CD8-positive, alpha-beta memory T cell (primary cell): ENCODE data around the gene LMOD1. TPM values are rescaled to one million over a fixed set of nuclear protein-coding genes. Genes with fewer than 3 reads are reported as not detected.

Experiments
- CTCF ChIA-PET: fragments of 350-600 bp; sonication (Branson Sonifier 250); formaldehyde crosslinking; loops from one replicate; lab custom pipeline; 2021; ENCODE audit warnings: antibody characterized with exemption; lab: Charles Lee
- POLR2A ChIA-PET: fragments of 350-600 bp; sonication (Branson Sonifier 250); formaldehyde crosslinking; loops from one replicate; lab custom pipeline; 2021; ENCODE audit warnings: antibody characterized with exemption; lab: Charles Lee
- DNase-seq, 5 donors: peaks; one replicate each; pipeline versions ENCODE4 v3.0.0 to v3.0.0-alpha.2; 2020 to 2022; ENCODE audit warnings: mixed read lengths in 1 of 5
- H3K27ac ChIP-seq: one replicate; pipeline ENCODE4 v1.7.0; 2013; ENCODE audit warnings: low read depth, mild to moderate bottlenecking, low read length, moderate library complexity
- H3K27me3 ChIP-seq: 2 replicates; pipeline ENCODE4 v1.7.0; 2013; ENCODE audit warnings: low read length, mild to moderate bottlenecking; ENCODE audit not compliant: insufficient read depth, poor library complexity, severe bottlenecking
- H3K36me3 ChIP-seq: 2 replicates; pipeline ENCODE4 v1.7.0; 2013; ENCODE audit warnings: mild to moderate bottlenecking, low read length, moderate library complexity; ENCODE audit not compliant: insufficient read depth
- H3K4me1 ChIP-seq: 2 replicates; pipeline ENCODE4 v1.7.0; 2013; ENCODE audit warnings: mild to moderate bottlenecking, low read length, moderate library complexity; ENCODE audit not compliant: insufficient read depth
- H3K4me3 ChIP-seq: 2 replicates; pipeline ENCODE4 v1.7.0; 2013; ENCODE audit warnings: mild to moderate bottlenecking, low read length
- H3K9me3 ChIP-seq: 2 replicates; pipeline ENCODE4 v1.7.0; 2013; ENCODE audit warnings: mild to moderate bottlenecking, low read length
- H3K27ac Mint-ChIP-seq, 8 donors: one replicate each; pipeline ENCODE4 v1.8.0; 2020 to 2021; ENCODE audit warnings: mixed read lengths in 8 of 8, mild to moderate bottlenecking in 6 of 8, inconsistent platforms in 3 of 8, moderate library complexity in 3 of 8
- H3K27me3 Mint-ChIP-seq, 2 donors: one replicate each; pipeline ENCODE4 v1.8.0; 2020 to 2021; ENCODE audit warnings: mixed read lengths in 2 of 2, mild to moderate bottlenecking in 1 of 2, moderate library complexity in 1 of 2
- H3K36me3 Mint-ChIP-seq, 3 donors: one replicate each; pipeline ENCODE4 v1.8.0; 2020 to 2021; ENCODE audit warnings: mixed read lengths in 3 of 3, inconsistent platforms in 1 of 3, mild to moderate bottlenecking in 1 of 3
- H3K4me1 Mint-ChIP-seq, 3 donors: one replicate each; pipeline ENCODE4 v1.8.0; 2020 to 2021; ENCODE audit warnings: mixed read lengths in 3 of 3, inconsistent platforms in 1 of 3, mild to moderate bottlenecking in 1 of 3
- H3K4me3 Mint-ChIP-seq, 7 donors: one replicate each; pipeline ENCODE4 v1.8.0; 2020 to 2021; ENCODE audit warnings: mixed read lengths in 7 of 7, mild to moderate bottlenecking in 6 of 7, moderate library complexity in 4 of 7, inconsistent platforms in 2 of 7
- H3K9me3 Mint-ChIP-seq, 5 donors: one replicate each; pipeline ENCODE4 v1.8.0; 2020 to 2022; ENCODE audit warnings: mixed read lengths in 5 of 5, mild to moderate bottlenecking in 3 of 5, moderate library complexity in 2 of 5, inconsistent platforms in 1 of 5
- polyA plus RNA-seq: library from polyadenylated mRNA; unstranded; fragments of 300-500 nt; fragmentation: Illumina TruSeq; gene quantifications from one replicate; pipeline ENCODE4 v1.2.3, GENCODE V29; 2021
- total RNA-seq, 2 experiments: library from RNA; stranded (reverse); gene quantifications; one replicate each; pipeline ENCODE4 v1.2.3, GENCODE V29; 2021

The LMOD1 gene
- total and polyA plus RNA-seq, 3 experiments from 2014 or later = not detected

- Histone ChIP-seq H3K27me3 (peaks cover 33% of the 10 kb centered on the region), H3K9me3 (no peaks in the 10 kb centered on the region), H3K4me1 (peaks cover 9% of the 10 kb centered on the region), H3K27ac (no peak within 1 kb of the TSS), H3K36me3 (no peaks in the 10 kb centered on the region), H3K4me3 (peak within 1 kb of the TSS; percentile 39)
- H3K36me3 Mint-ChIP-seq = peaks cover 0 to 7% (median 0%) of the 10 kb centered on the region in 3 donors
- H3K9me3 Mint-ChIP-seq = no peaks in the 10 kb centered on the region
- POLR2A ChIA-PET = no interaction called here
- DNase-seq = no peak
- H3K4me1 Mint-ChIP-seq = peaks cover 4 to 9% (median 4%) of the 10 kb centered on the region in 3 donors
- H3K27me3 Mint-ChIP-seq = peaks cover 42 to 54% of the 10 kb centered on the region in 2 donors
- CTCF ChIA-PET = interaction anchor here (1.7 kb wide), 1 partner anchor 10 kb away, joined by 5 read pairs; no protein-coding TSS in a partner anchor
- H3K4me3 Mint-ChIP-seq = peak within 1 kb of the TSS; percentile 46 to 80 (median 76)
- peak within 1 kb of the TSS in 1 of 8 donors; percentile 70 for H3K27ac Mint-ChIP-seq
Measured at GRCh38 chr1:201888282-201889089, 57.9 kb downstream of the LMOD1 start, which contains the start of gene SHISA4. SHISA4 (plus strand) TSS chr1:201888898; CDS start chr1:201888995, 97 bp downstream.

GRCh38 chr1:201887116-201887866 lies 59.1 kb downstream of the LMOD1 start:
- no peak for DNase-seq
- ChIA-PET POLR2A (no interaction called here), CTCF (interaction anchor here (1.2 to 1.8 kb wide), 3 partner anchors 8 to 12 kb away, joined by 3 to 14 read pairs (median 4); no protein-coding TSS in a partner anchor)
- H3K27ac Mint-ChIP-seq = no peak overlapping the region
- H3K36me3 Mint-ChIP-seq = peaks cover 0 to 7% (median 0%) of the 10 kb centered on the region in 3 donors
- no peaks in the 10 kb centered on the region for H3K9me3 ChIP-seq
- peaks cover 33 to 45% of the 10 kb centered on the region in 2 donors for H3K27me3 Mint-ChIP-seq
- no peak overlapping the region for H3K4me3 ChIP-seq
- no peaks in the 10 kb centered on the region for H3K9me3 Mint-ChIP-seq
- peaks cover 9% of the 10 kb centered on the region for H3K4me1 ChIP-seq
- peaks cover 31% of the 10 kb centered on the region for H3K27me3 ChIP-seq
- no peaks in the 10 kb centered on the region for H3K36me3 ChIP-seq
- no peak overlapping the region for H3K27ac ChIP-seq
- H3K4me1 Mint-ChIP-seq = peaks cover 4 to 9% (median 4%) of the 10 kb centered on the region in 3 donors
- H3K4me3 Mint-ChIP-seq = peak overlapping the region in 6 of 7 donors; percentile 28 to 75 (median 43)

- no peak overlapping the region for H3K4me3 ChIP-seq
- ChIA-PET POLR2A (no interaction called here), CTCF (interaction anchor here (1.2 to 1.8 kb wide), 3 partner anchors 7 to 13 kb away, joined by 3 to 14 read pairs (median 4); no protein-coding TSS in a partner anchor)
- peaks cover 0 to 7% (median 0%) of the 10 kb centered on the region in 3 donors for H3K36me3 Mint-ChIP-seq
- peaks cover 9% of the 10 kb centered on the region for H3K4me1 ChIP-seq
- peak overlapping the region in 1 of 7 donors; percentile 35 for H3K4me3 Mint-ChIP-seq
- H3K27me3 ChIP-seq = peaks cover 23% of the 10 kb centered on the region
- H3K9me3 ChIP-seq = no peaks in the 10 kb centered on the region
- H3K9me3 Mint-ChIP-seq = no peaks in the 10 kb centered on the region
- H3K4me1 Mint-ChIP-seq = peaks cover 4 to 9% (median 4%) of the 10 kb centered on the region in 3 donors
- H3K27me3 Mint-ChIP-seq = peaks cover 28 to 35% of the 10 kb centered on the region in 2 donors
- no peak for DNase-seq
- no peak overlapping the region for H3K27ac Mint-ChIP-seq
- no peaks in the 10 kb centered on the region for H3K36me3 ChIP-seq
- H3K27ac ChIP-seq = no peak overlapping the region
Measured at GRCh38 chr1:201886103-201886885, 60.1 kb downstream of the LMOD1 start.

GRCh38 chr1:201885531-201886075 lies 60.7 kb downstream of the LMOD1 start:
- Mint-ChIP-seq H3K4me3 (peak overlapping the region in 1 of 7 donors; percentile 10), H3K27me3 (peaks cover 25 to 28% of the 10 kb centered on the region in 2 donors), H3K4me1 (peaks cover 4 to 9% (median 4%) of the 10 kb centered on the region in 3 donors), H3K36me3 (peaks cover 0 to 5% (median 0%) of the 10 kb centered on the region in 3 donors), H3K27ac (no peak overlapping the region), H3K9me3 (no peaks in the 10 kb centered on the region)
- H3K36me3 ChIP-seq = no peaks in the 10 kb centered on the region
- no peak overlapping the region for H3K4me3 ChIP-seq
- CTCF ChIA-PET = interaction anchor here (1.8 to 6.0 kb wide), 2 partner anchors 9 to 10 kb away, joined by 14 to 45 read pairs; no protein-coding TSS in a partner anchor
- H3K27ac ChIP-seq = peak overlapping the region; percentile 12
- no peak for DNase-seq
- H3K9me3 ChIP-seq = no peaks in the 10 kb centered on the region
- H3K27me3 ChIP-seq = peaks cover 23% of the 10 kb centered on the region
- POLR2A ChIA-PET = no interaction called here
- H3K4me1 ChIP-seq = peaks cover 9% of the 10 kb centered on the region

- Histone ChIP-seq H3K4me1 (peaks cover 6% of the 10 kb centered on the region), H3K9me3 (no peaks in the 10 kb centered on the region), H3K4me3 (no peak overlapping the region), H3K27me3 (peaks cover 16% of the 10 kb centered on the region), H3K27ac (peak overlapping the region; percentile 33), H3K36me3 (no peaks in the 10 kb centered on the region)
- POLR2A ChIA-PET = no interaction called here
- Mint-ChIP-seq H3K9me3 (no peaks in the 10 kb centered on the region), H3K36me3 (no peaks in the 10 kb centered on the region), H3K4me3 (no peak overlapping the region), H3K4me1 (peaks cover 0 to 6% (median 1%) of the 10 kb centered on the region in 3 donors), H3K27me3 (peaks cover 15 to 19% of the 10 kb centered on the region in 2 donors), H3K27ac (no peak overlapping the region)
- DNase-seq = no peak
- CTCF ChIA-PET = interaction anchor here (6.0 kb wide), 1 partner anchor 11 kb away, joined by 45 read pairs; no protein-coding TSS in a partner anchor
Measured at GRCh38 chr1:201884425-201884824, 61.9 kb downstream of the LMOD1 start.

- Mint-ChIP-seq H3K9me3 (no peaks in the 10 kb centered on the region), H3K36me3 (no peaks in the 10 kb centered on the region), H3K27me3 (peaks cover 14 to 18% of the 10 kb centered on the region in 2 donors), H3K4me1 (peaks cover 0 to 5% (median 0%) of the 10 kb centered on the region in 3 donors), H3K4me3 (no peak overlapping the region), H3K27ac (no peak overlapping the region)
- POLR2A ChIA-PET = no interaction called here
- H3K9me3 ChIP-seq = no peaks in the 10 kb centered on the region
- H3K36me3 ChIP-seq = no peaks in the 10 kb centered on the region
- no peak for DNase-seq
- H3K27ac ChIP-seq = peak overlapping the region; percentile 33
- H3K4me3 ChIP-seq = no peak overlapping the region
- peaks cover 11% of the 10 kb centered on the region for H3K27me3 ChIP-seq
- H3K4me1 ChIP-seq = no peaks in the 10 kb centered on the region
- CTCF ChIA-PET = interaction anchor here (1.4 to 6.0 kb wide), 2 partner anchors 11 to 14 kb away, joined by 4 to 45 read pairs; no protein-coding TSS in a partner anchor
Measured at GRCh38 chr1:201883786-201884185, 62.6 kb downstream of the LMOD1 start.

GRCh38 chr1:201883266-201883665 lies 63.1 kb downstream of the LMOD1 start:
- Histone ChIP-seq H3K27me3 (peaks cover 7% of the 10 kb centered on the region), H3K4me1 (no peaks in the 10 kb centered on the region), H3K9me3 (no peaks in the 10 kb centered on the region), H3K36me3 (no peaks in the 10 kb centered on the region), H3K4me3 (no peak overlapping the region), H3K27ac (peak overlapping the region; percentile 33)
- H3K27me3 Mint-ChIP-seq = peaks cover 13 to 17% of the 10 kb centered on the region in 2 donors
- DNase-seq = no peak
- no peaks in the 10 kb centered on the region for H3K36me3 Mint-ChIP-seq
- peaks cover 0 to 5% (median 0%) of the 10 kb centered on the region in 3 donors for H3K4me1 Mint-ChIP-seq
- no peak overlapping the region for H3K27ac Mint-ChIP-seq
- ChIA-PET CTCF (interaction anchor here (1.4 to 6.0 kb wide), 2 partner anchors 12 to 14 kb away, joined by 4 to 45 read pairs; no protein-coding TSS in a partner anchor), POLR2A (no interaction called here)
- H3K9me3 Mint-ChIP-seq = no peaks in the 10 kb centered on the region
- H3K4me3 Mint-ChIP-seq = no peak overlapping the region
